H1 (cell line): ENCODE results near the gene EPB41L4B. TPM values are rescaled to one million over a fixed set of nuclear protein-coding genes. Genes with fewer than 3 reads are reported as not detected.

Source experiments
- CTCF ChIA-PET: fragments of 300-600 bp; sonication (Branson Sonifier 250); formaldehyde crosslinking; loops from one replicate; lab custom pipeline; 2021; ENCODE audit not compliant: partially characterized antibody; lab: Charles Lee
- POLR2A ChIA-PET: fragments of 300-600 bp; sonication (Branson Sonifier 250); formaldehyde crosslinking; loops from one replicate; lab custom pipeline; 2021; ENCODE audit warnings: inconsistent platforms; ENCODE audit not compliant: partially characterized antibody; lab: Charles Lee
- DNase-seq, 2 experiments: peaks; one replicate each; pipeline versions ENCODE4 v3.0.0 to v3.0.0-alpha.2; 2010 to 2022; ENCODE audit warnings: low spot score in 2 of 2, low read depth in 1 of 2, mixed read lengths in 1 of 2
- FAIRE-seq: peaks from 2 replicates; lab custom pipeline; 2011; peaks lifted over from hg19 to GRCh38; lab: Jason Lieb, UNC
- H2AFZ ChIP-seq: 2 replicates; pipeline ENCODE4 v1.8.1; 2012; ENCODE audit warnings: low read length, inconsistent platforms
- H2AK5ac ChIP-seq: 2 replicates; pipeline ENCODE4 v1.6.1; 2013; ENCODE audit warnings: low read depth, low read length
- H2BK120ac ChIP-seq: replicated peaks from 2 replicates; pipeline ENCODE3; 2013; ENCODE audit warnings: low read depth, low read length, inconsistent platforms
- H2BK12ac ChIP-seq: 2 replicates; pipeline ENCODE4 v1.6.1; 2013; ENCODE audit warnings: low read depth, low read length
- H2BK15ac ChIP-seq: 2 replicates; pipeline ENCODE4 v1.6.1; 2013; ENCODE audit warnings: low read length
- H2BK20ac ChIP-seq: 2 replicates; pipeline ENCODE4 v1.6.1; 2013; ENCODE audit warnings: low read length
- H2BK5ac ChIP-seq: 2 replicates; pipeline ENCODE4 v1.6.1; 2013; ENCODE audit warnings: low read depth, low read length
- H3K14ac ChIP-seq: 2 replicates; pipeline ENCODE4 v1.6.1; 2013; ENCODE audit warnings: inconsistent platforms; ENCODE audit not compliant: insufficient read length
- H3K18ac ChIP-seq: 2 replicates; pipeline ENCODE4 v1.6.1; 2013; ENCODE audit warnings: low read length; ENCODE audit errors: extremely low read depth
- H3K23ac ChIP-seq: 2 replicates; pipeline ENCODE4 v1.6.1; 2013; ENCODE audit warnings: inconsistent platforms; ENCODE audit not compliant: insufficient read length
- H3K23me2 ChIP-seq: 2 replicates; pipeline ENCODE4 v1.6.1; 2013; ENCODE audit warnings: low read depth, low read length
- H3K27ac ChIP-seq: 2 replicates; pipeline ENCODE4 v1.6.1; 2011; ENCODE audit warnings: low read depth, low read length, inconsistent platforms
- H3K27me3 ChIP-seq, 4 experiments: replicated peaks in 1 of 4; 1 replicate in 1 of 4; 2 replicates in 3 of 4; pipeline versions ENCODE4 v1.6.1 to v1.8.1; 2011 to 2013; ENCODE audit warnings: low read length in 3 of 4, mild to moderate bottlenecking in 3 of 4, inconsistent platforms in 2 of 4, mixed read lengths in 2 of 4, moderate library complexity in 1 of 4; ENCODE audit not compliant: control insufficient read depth in 3 of 4, insufficient read depth in 3 of 4; ENCODE audit errors: extremely low read depth in 1 of 4
- H3K36me3 ChIP-seq, 4 experiments: 2 replicates each; pipeline versions ENCODE4 v1.6.1 to v1.8.1; 2011 to 2013; ENCODE audit warnings: mild to moderate bottlenecking in 4 of 4, low read length in 3 of 4, moderate library complexity in 2 of 4, control low read depth in 1 of 4, inconsistent platforms in 1 of 4; ENCODE audit not compliant: insufficient read depth in 4 of 4, control insufficient read depth in 2 of 4
- H3K4ac ChIP-seq: replicated peaks from 2 replicates; pipeline ENCODE3; 2013; ENCODE audit warnings: low read length, low read depth, mixed read lengths, inconsistent platforms; ENCODE audit not compliant: insufficient read length
- H3K4me1 ChIP-seq, 4 experiments: replicated peaks in 1 of 4; 1 replicate in 1 of 4; 2 replicates in 3 of 4; pipeline versions ENCODE4 v1.6.1 to v1.8.1; 2011 to 2013; ENCODE audit warnings: low read length in 3 of 4, inconsistent platforms in 2 of 4, mixed read lengths in 1 of 4; ENCODE audit not compliant: insufficient read depth in 4 of 4, control insufficient read depth in 3 of 4
- H3K4me2 ChIP-seq, 2 experiments: 2 replicates each; pipeline versions ENCODE4 v1.6.1 to v1.8.1; 2011 to 2013; ENCODE audit warnings: low read depth in 2 of 2, low read length in 2 of 2, control low read depth in 1 of 2, inconsistent platforms in 1 of 2, mild to moderate bottlenecking in 1 of 2; ENCODE audit not compliant: insufficient read depth in 1 of 2
- H3K4me3 ChIP-seq, 4 experiments: fragments of 200-600, 300-600 bp in 1 of 4; sonication (generic), shearing (Covaris generic), sonication (Bioruptor Twin) in 1 of 4; 2 replicates each; pipeline versions ENCODE4 v1.5.1 to v1.8.1; 2011 to 2016; ENCODE audit warnings: low read length in 4 of 4, low read depth in 3 of 4, control low read depth in 2 of 4, inconsistent platforms in 2 of 4, mild to moderate bottlenecking in 2 of 4, mixed read lengths in 1 of 4, moderate library complexity in 1 of 4; ENCODE audit not compliant: insufficient read depth in 2 of 4; ENCODE audit errors: extremely low read depth in 1 of 4
- H3K56ac ChIP-seq: replicated peaks from 2 replicates; pipeline ENCODE3; 2013; ENCODE audit warnings: low read depth, mild to moderate bottlenecking, mixed read lengths, low read length, inconsistent platforms; ENCODE audit not compliant: insufficient read length
- H3K79me1 ChIP-seq: 2 replicates; pipeline ENCODE4 v1.6.1; 2013; ENCODE audit warnings: low read depth, low read length, control low read depth
- H3K79me2 ChIP-seq, 2 experiments: 2 replicates each; pipeline versions ENCODE4 v1.6.1 to v1.8.1; 2012 to 2013; ENCODE audit warnings: low read length in 2 of 2, mild to moderate bottlenecking in 2 of 2, inconsistent platforms in 1 of 2; ENCODE audit not compliant: insufficient read depth in 2 of 2, control insufficient read depth in 1 of 2
- H3K9ac ChIP-seq, 4 experiments: replicated peaks in 1 of 4; 1 replicate in 1 of 4; 2 replicates in 3 of 4; pipeline versions ENCODE4 v1.6.1 to v1.8.1; 2011 to 2013; ENCODE audit warnings: low read depth in 3 of 4, low read length in 3 of 4, control low read depth in 2 of 4, mild to moderate bottlenecking in 2 of 4, moderate library complexity in 2 of 4, inconsistent platforms in 1 of 4; ENCODE audit errors: extremely low read depth in 1 of 4
- H3K9me3 ChIP-seq, 2 experiments: 2 replicates each; pipeline versions ENCODE4 v1.6.1 to v1.8.1; 2012 to 2013; ENCODE audit warnings: mild to moderate bottlenecking in 2 of 2, moderate library complexity in 2 of 2, control low read depth in 1 of 2, inconsistent platforms in 1 of 2, low read depth in 1 of 2, low read length in 1 of 2, mixed read lengths in 1 of 2; ENCODE audit not compliant: insufficient read depth in 2 of 2
- H4K20me1 ChIP-seq, 2 experiments: replicated peaks in 1 of 2; 2 replicates each; pipeline versions ENCODE3 to v1.8.1; 2011 to 2013; ENCODE audit warnings: inconsistent platforms in 2 of 2, low read length in 2 of 2, mild to moderate bottlenecking in 1 of 2; ENCODE audit not compliant: insufficient read depth in 2 of 2, control insufficient read depth in 1 of 2
- H4K5ac ChIP-seq: 2 replicates; pipeline ENCODE4 v1.6.1; 2013; ENCODE audit warnings: low read length, low read depth, mixed read lengths, inconsistent platforms; ENCODE audit not compliant: insufficient read length
- H4K8ac ChIP-seq: 2 replicates; pipeline ENCODE4 v1.8.0; 2013; ENCODE audit warnings: mild to moderate bottlenecking, moderate library complexity, low read length, inconsistent platforms; ENCODE audit not compliant: insufficient read depth; ENCODE audit errors: extremely low read depth
- H4K91ac ChIP-seq: replicated peaks from 2 replicates; pipeline ENCODE3; 2013; ENCODE audit warnings: low read length, mixed read lengths, inconsistent platforms; ENCODE audit not compliant: insufficient read length
- BACH1 ChIP-seq: IDR thresholded peaks from 2 replicates; pipeline ENCODE4 v1.6.1; 2012; ENCODE audit warnings: low read length, improper control_type of control experiment
- BRCA1 ChIP-seq: IDR thresholded peaks from 2 replicates; pipeline ENCODE4 v1.6.1; 2012; ENCODE audit warnings: low read depth, low read length, improper control_type of control experiment
- E2F6 ChIP-seq: IDR thresholded peaks from 2 replicates; pipeline ENCODE4 v1.6.1; 2012; ENCODE audit warnings: inconsistent platforms
- EP300 ChIP-seq, 2 experiments: IDR thresholded peaks; 1 replicate in 1 of 2; 2 replicates in 1 of 2; pipeline ENCODE4 v1.6.1; 2011 to 2012; ENCODE audit warnings: low read depth in 2 of 2, low read length in 2 of 2, mild to moderate bottlenecking in 2 of 2, borderline replicate concordance in 1 of 2, inconsistent platforms in 1 of 2, moderate library complexity in 1 of 2
- HDAC6 ChIP-seq: IDR thresholded peaks from one replicate; pipeline ENCODE4 v1.7.1; 2012; ENCODE audit warnings: low read depth, mild to moderate bottlenecking, inconsistent platforms, low read length, moderate library complexity
- POLR2AphosphoS5 ChIP-seq: IDR thresholded peaks from 2 replicates; pipeline ENCODE4 v1.6.1; 2011; ENCODE audit warnings: low read depth, low read length
- RBBP5 ChIP-seq: IDR thresholded peaks from 2 replicates; pipeline ENCODE4 v1.7.1; 2012; ENCODE audit warnings: low read depth, mild to moderate bottlenecking, inconsistent platforms, low read length, moderate library complexity, borderline replicate concordance
- ZNF274 ChIP-seq: IDR thresholded peaks from 2 replicates; pipeline ENCODE4 v1.7.0; 2012; ENCODE audit warnings: low read length, borderline replicate concordance; ENCODE audit errors: extremely low read depth
- WGBS, 2 experiments: shearing (Covaris generic) in 1 of 2; methylation state at CpG; one replicate each; pipeline versions ENCODE4 v1.1.6 to v1.1.7; 2013 to 2015; ENCODE audit warnings: low lambda C conversion rate in 2 of 2, mixed read lengths in 2 of 2, inconsistent platforms in 1 of 2, low coverage in 1 of 2, missing lambda C conversion rate in 1 of 2; ENCODE audit not compliant: insufficient replicate concordance in 2 of 2, insufficient coverage in 1 of 2, insufficient read length in 1 of 2; ENCODE audit errors: extremely low coverage in 1 of 2, missing lambda C conversion rate in 1 of 2; 5-methylcytosine and 5-hydroxymethylcytosine counted together
- polyA plus RNA-seq, 7 experiments: library from polyadenylated mRNA; depleted of rRNA in 3 of 7; stranded (reverse) in 5 of 7; unstranded in 2 of 7; fragments of >200 nt in 5 of 7; fragments of 200-250 nt in 2 of 7; gene quantifications; 1 replicate in 5 of 7; 2 replicates in 1 of 7; 4 replicates in 1 of 7; pipeline versions ENCODE4 v1.2.1 to v1.2.3, GENCODE V29; 2011 to 2013; ENCODE audit warnings: missing spikeins in 2 of 7, mixed read lengths in 2 of 7
- total RNA-seq: library from RNA; stranded (reverse); fragmentation: NEBNext Ultra II Directional; extraction: Animal tissue kit (Norgen Biotek cat#: 25700); gene quantifications from 2 replicates; pipeline ENCODE4 v1.2.1, GENCODE V29; 2021
- TF ChIP-seq, protein P1 (sequence below): IDR thresholded peaks from 2 replicates; pipeline ENCODE4 v1.6.1; 2012; ENCODE audit warnings: low read length, inconsistent platforms

Gene EPB41L4B
- total and polyA plus RNA-seq, 2 of the 8 experiments (the other 6 are each of a cell fraction or from before 2014, with no cell fraction given), result 11.9 to 25.0 TPM

DNA sequence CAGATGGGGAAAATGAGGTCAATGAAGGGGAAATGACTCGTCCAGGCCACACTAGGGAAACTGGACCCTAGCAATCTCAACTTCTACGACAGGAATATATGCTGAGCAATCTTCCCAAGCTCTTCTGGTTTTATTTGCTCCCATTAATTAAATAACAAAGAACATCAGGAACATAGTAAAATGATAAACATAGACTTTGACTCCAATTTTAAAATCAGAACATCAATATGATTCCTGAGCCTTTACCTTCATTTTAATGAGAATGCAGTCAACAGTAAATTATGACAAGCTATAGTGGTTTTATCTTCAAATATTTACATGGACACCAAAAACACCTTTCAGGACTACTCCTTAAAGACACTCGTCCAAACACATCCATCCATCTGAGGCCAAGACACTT lies 79.7 kb downstream of the EPB41L4B start:
- Histone ChIP-seq H2BK120ac (no peak overlapping the region), H2AFZ (no peak overlapping the region), H2AK5ac (no peak overlapping the region), H2BK20ac (no peak overlapping the region), H4K91ac (no peak overlapping the region), H3K79me1 (no peaks in the 10 kb centered on the region), H4K8ac (no peak overlapping the region), H3K27ac (no peak overlapping the region), H3K14ac (no peak overlapping the region), H3K4me2 (no peak overlapping the region), H3K4me3 (no peak overlapping the region), H3K23me2 (no peaks in the 10 kb centered on the region), H3K56ac (no peak overlapping the region), H3K4me1 (peaks cover 0 to 6% (median 3%) of the 10 kb centered on the region in 4 experiments; a peak in 5 of 7 replicates), H2BK5ac (no peak overlapping the region), H3K27me3 (no peaks in the 10 kb centered on the region), H3K23ac (no peak overlapping the region), H3K36me3 (peaks cover 2 to 17% (median 6%) of the 10 kb centered on the region in 4 experiments; a peak in 6 of 8 replicates), H3K18ac (no peak overlapping the region), H4K20me1 (peaks cover 0 to 4% of the 10 kb centered on the region in 2 experiments), H3K9ac (no peak overlapping the region), H2BK15ac (no peak overlapping the region)
- FAIRE-seq (no peak), DNase-seq (no peak)
- CTCF ChIA-PET, result interaction anchor here (0.9 to 1.8 kb wide), 6 partner anchors 9 to 76 kb away, joined by 3 to 9 read pairs (median 4); no protein-coding TSS in a partner anchor
- POLR2A ChIA-PET, result no interaction called here
- TF ChIP-seq BACH1 (no peak), BRCA1 (no peak), E2F6 (no peak), RBBP5 (no peak), EP300 (IDR thresholded peaks at IDR 0.05; ENCODE audit: borderline replicate concordance in 1 of 2, low read depth in 2 of 2, low read length in 2 of 2) (no peak), HDAC6 (no peak), ZNF274 (no peak), POLR2AphosphoS5 (no peak)
- TF ChIP-seq, protein P1, sequence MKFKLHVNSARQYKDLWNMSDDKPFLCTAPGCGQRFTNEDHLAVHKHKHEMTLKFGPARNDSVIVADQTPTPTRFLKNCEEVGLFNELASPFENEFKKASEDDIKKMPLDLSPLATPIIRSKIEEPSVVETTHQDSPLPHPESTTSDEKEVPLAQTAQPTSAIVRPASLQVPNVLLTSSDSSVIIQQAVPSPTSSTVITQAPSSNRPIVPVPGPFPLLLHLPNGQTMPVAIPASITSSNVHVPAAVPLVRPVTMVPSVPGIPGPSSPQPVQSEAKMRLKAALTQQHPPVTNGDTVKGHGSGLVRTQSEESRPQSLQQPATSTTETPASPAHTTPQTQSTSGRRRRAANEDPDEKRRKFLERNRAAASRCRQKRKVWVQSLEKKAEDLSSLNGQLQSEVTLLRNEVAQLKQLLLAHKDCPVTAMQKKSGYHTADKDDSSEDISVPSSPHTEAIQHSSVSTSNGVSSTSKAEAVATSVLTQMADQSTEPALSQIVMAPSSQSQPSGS, result no peak
- TF ChIP-seq, all 59 proteins: peak for 0
- Histone ChIP-seq H4K5ac (no peak overlapping the region), H3K79me2 (no peaks in the 10 kb centered on the region), H2BK12ac (no peak overlapping the region), H3K9me3 (no peaks in the 10 kb centered on the region), H3K4ac (no peak overlapping the region)
- 88% methylated on average over 3 of the region's 3 CpGs; no CpG with 5 or more reads in 1 of the 2 experiments for WGBS, 2 experiments
